Gastroesophageal sphincter (tissue), 3 donors: ENCODE data around the gene SNX5.

Source experiments
- EP300 ChIP-seq: sonication (generic); formaldehyde crosslinking; IDR thresholded peaks from one replicate; pipeline ENCODE4 v1.6.1; 2017; ENCODE audit warnings: antibody characterized with exemption, mild to moderate bottlenecking
- POLR2A ChIP-seq, 2 donors: fragments of 450-650 bp; IDR thresholded peaks; one replicate each; pipeline ENCODE4 v1.6.1; 2017; ENCODE audit warnings: antibody characterized with exemption in 2 of 2, mild to moderate bottlenecking in 2 of 2, moderate library complexity in 1 of 2
- TF ChIP-seq, protein P1 (sequence below), 4 experiments: fragments of 200-600 bp in 2 of 4; fragments of 450-650 bp in 2 of 4; sonication (generic) in 1 of 4; IDR thresholded peaks; one replicate each; pipeline ENCODE4 v1.5.1; 2017 to 2019; ENCODE audit warnings: antibody characterized with exemption in 4 of 4, mild to moderate bottlenecking in 2 of 4, moderate library complexity in 2 of 4

DNA sequence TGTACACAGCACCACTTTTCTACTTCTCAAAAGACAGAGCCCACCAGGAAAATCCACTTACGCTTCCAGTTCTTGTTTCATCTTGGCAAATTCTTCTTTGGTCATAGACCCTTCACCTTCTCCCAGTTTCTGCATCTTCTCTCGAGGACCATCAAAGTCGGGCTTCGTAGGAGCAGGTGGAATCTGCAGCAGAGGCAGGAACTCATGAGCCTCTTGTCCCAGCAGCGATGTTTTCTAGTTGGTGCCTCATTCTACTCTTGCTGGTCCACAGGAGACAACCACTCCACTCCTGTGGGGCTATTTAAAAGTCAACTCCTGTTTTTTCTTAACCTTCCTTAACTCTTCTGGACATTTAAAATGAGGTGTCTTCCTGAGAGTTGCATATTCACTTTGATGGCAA, 14.7 kb downstream of the SNX5 start:
- TF ChIP-seq EP300: no peak
- TF ChIP-seq, protein P1, sequence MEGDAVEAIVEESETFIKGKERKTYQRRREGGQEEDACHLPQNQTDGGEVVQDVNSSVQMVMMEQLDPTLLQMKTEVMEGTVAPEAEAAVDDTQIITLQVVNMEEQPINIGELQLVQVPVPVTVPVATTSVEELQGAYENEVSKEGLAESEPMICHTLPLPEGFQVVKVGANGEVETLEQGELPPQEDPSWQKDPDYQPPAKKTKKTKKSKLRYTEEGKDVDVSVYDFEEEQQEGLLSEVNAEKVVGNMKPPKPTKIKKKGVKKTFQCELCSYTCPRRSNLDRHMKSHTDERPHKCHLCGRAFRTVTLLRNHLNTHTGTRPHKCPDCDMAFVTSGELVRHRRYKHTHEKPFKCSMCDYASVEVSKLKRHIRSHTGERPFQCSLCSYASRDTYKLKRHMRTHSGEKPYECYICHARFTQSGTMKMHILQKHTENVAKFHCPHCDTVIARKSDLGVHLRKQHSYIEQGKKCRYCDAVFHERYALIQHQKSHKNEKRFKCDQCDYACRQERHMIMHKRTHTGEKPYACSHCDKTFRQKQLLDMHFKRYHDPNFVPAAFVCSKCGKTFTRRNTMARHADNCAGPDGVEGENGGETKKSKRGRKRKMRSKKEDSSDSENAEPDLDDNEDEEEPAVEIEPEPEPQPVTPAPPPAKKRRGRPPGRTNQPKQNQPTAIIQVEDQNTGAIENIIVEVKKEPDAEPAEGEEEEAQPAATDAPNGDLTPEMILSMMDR (IDR thresholded peaks at IDR 0.05): no peak
- TF ChIP-seq POLR2A (IDR thresholded peaks at IDR 0.05): no peak
